ENCODE results near the gene DHX36. TPM values are rescaled to one million over a fixed set of nuclear protein-coding genes. Genes with fewer than 3 reads are reported as not detected.

DHX36 gene
- total RNA-seq, 1 donor from 2014 or later: 49.7 TPM

- no peak for DNase-seq (ENCODE audit: low read depth)
- TF ChIP-seq CTCF (conservative IDR thresholded peaks at IDR 0.05; ENCODE audit: low read depth, low read length): no peak
- no peak overlapping the region for H3K4me3 ChIP-seq (ENCODE audit: low read depth, low read length)
These were observed 49.9 kb downstream of the DHX36 start for GRCh38 chr3:154274348-154274747.

GRCh38 chr3:154273381-154273780 is 50.9 kb downstream of the DHX36 start:
- no peak overlapping the region for H3K4me3 ChIP-seq (ENCODE audit: low read depth, low read length)
- TF ChIP-seq CTCF (conservative IDR thresholded peaks at IDR 0.05; ENCODE audit: low read depth, low read length): no peak
- DNase-seq (ENCODE audit: low read depth): no peak

- TF ChIP-seq CTCF (conservative IDR thresholded peaks at IDR 0.05; ENCODE audit: low read depth, low read length): no peak
- H3K4me3 ChIP-seq (ENCODE audit: low read depth, low read length): no peak overlapping the region
- DNase-seq (ENCODE audit: low read depth): no peak
These were observed 69.8 kb downstream of the DHX36 start for GRCh38 chr3:154254527-154254926.

GRCh38 chr3:154252759-154253638 is 71.3 kb downstream of the DHX36 start:
- TF ChIP-seq CTCF (conservative IDR thresholded peaks at IDR 0.05; ENCODE audit: low read depth, low read length): peak; percentile 91
- H3K4me3 ChIP-seq (ENCODE audit: low read depth, low read length): no peak overlapping the region
- peak; percentile 37 for DNase-seq (ENCODE audit: low read depth)

- no peak overlapping the region for H3K4me3 ChIP-seq (ENCODE audit: low read depth, low read length)
- no peak for DNase-seq (ENCODE audit: low read depth)
- no peak for TF ChIP-seq CTCF (conservative IDR thresholded peaks at IDR 0.05; ENCODE audit: low read depth, low read length)
These were observed 72.7 kb downstream of the DHX36 start for GRCh38 chr3:154251610-154252009.

GRCh38 chr3:154250291-154250690 is 74.0 kb downstream of the DHX36 start:
- H3K4me3 ChIP-seq (ENCODE audit: low read depth, low read length): no peak overlapping the region
- DNase-seq (ENCODE audit: low read depth): no peak
- no peak for TF ChIP-seq CTCF (conservative IDR thresholded peaks at IDR 0.05; ENCODE audit: low read depth, low read length)
